HG03095 (cell line): Measurements from ENCODE around the gene TMEM208.

Experiments
- ATAC-seq: cut with Tn5 transposase; IDR thresholded peaks from one replicate; pipeline ENCODE4 v1.9.1; 2021; ENCODE audit warnings: moderate library complexity; ENCODE audit not compliant: unreplicated experiment

The TMEM208 gene

GRCh38 chr16:67207249-67208091 lies 19.5 kb upstream of the TMEM208 start:
- no peak for ATAC-seq

DNA sequence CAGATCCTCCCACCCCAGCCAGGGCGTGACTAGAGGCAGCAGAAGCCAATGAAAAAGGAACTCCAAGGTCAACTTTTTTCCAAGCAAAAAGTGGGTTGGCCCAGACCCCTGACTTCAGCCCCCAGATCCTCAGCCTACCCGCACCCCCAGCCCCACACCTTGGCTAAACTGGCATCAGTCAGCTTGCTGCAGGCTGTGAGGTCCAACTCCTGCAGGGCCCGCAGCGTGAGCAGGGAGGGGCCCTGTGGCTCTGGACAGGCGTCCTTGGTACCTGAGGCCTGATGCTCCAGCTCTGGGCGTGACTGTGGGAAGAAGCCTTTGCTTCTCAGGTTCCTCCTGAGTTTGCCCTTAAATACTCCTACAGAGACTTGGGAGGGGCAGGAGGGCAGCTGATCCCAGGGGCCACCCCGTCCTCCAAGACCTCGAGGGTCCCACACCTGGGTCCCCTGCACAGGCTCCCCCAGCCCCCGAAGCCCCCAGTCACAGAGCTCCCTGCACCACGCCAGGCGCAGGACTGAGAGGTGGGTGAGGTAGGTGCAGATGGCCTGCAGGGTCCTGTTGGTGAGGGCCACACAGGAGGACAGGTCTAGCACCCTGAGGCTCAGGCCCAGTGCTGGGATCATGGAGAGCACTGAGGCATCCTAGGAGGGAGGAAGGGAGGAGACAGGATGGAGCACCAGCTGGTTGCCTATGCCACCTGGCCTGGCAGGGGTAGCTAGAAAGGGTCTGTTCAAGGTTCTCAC lies 18.6 kb upstream of the TMEM208 start:
- ATAC-seq, result no peak

- ATAC-seq, result no peak
These were observed 17.4 kb upstream of the TMEM208 start for GRCh38 chr16:67209565-67209964.

- no peak for ATAC-seq
These were observed 16.6 kb upstream of the TMEM208 start for GRCh38 chr16:67210069-67210937.

GRCh38 chr16:67211674-67212073 lies 15.3 kb upstream of the TMEM208 start:
- no peak for ATAC-seq

- no peak for ATAC-seq
These were observed 14.2 kb upstream of the TMEM208 start for GRCh38 chr16:67212766-67213165.

DNA sequence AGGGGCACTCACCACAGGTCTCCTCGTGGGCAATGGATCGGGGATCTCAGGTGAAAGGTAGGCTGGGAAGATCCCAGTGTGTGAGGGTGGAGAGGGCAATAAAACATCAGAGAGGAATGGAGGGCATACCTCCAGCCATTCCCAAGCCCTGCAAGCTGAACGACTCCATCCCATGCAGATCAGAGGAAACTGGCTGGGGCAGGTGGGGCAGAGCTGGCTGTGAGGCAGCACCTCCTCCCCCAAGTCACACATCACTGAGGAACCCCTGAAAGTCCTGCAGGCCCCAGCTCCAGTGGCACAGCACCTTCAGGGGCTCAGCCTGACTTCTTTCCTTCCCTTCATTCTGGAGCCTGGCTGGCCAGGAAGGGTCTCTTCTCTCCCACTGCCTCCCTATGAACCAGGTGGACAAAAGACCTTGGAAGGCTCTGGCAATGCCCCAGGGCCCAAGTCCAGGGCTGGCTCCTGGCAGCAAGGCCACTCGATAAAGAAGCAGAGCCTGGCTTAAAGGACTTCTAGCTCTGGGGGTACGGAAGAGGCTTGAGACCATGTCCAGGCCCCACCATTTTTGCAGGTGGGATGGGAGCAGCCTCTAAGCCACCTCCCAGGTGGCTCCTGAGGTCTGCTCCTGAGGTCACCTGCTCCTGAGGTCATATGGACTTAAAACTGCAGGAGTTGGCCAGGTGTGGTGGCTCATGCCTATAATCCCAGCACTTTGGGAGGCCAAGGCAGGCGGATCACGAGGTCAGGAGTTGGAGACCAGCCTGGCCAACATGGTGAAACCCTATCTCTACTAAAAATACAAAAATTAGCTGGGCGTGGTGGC lies 13.5 kb upstream of the TMEM208 start:
- no peak for ATAC-seq

GRCh38 chr16:67215706-67216105 lies 11.2 kb upstream of the TMEM208 start:
- no peak for ATAC-seq

DNA sequence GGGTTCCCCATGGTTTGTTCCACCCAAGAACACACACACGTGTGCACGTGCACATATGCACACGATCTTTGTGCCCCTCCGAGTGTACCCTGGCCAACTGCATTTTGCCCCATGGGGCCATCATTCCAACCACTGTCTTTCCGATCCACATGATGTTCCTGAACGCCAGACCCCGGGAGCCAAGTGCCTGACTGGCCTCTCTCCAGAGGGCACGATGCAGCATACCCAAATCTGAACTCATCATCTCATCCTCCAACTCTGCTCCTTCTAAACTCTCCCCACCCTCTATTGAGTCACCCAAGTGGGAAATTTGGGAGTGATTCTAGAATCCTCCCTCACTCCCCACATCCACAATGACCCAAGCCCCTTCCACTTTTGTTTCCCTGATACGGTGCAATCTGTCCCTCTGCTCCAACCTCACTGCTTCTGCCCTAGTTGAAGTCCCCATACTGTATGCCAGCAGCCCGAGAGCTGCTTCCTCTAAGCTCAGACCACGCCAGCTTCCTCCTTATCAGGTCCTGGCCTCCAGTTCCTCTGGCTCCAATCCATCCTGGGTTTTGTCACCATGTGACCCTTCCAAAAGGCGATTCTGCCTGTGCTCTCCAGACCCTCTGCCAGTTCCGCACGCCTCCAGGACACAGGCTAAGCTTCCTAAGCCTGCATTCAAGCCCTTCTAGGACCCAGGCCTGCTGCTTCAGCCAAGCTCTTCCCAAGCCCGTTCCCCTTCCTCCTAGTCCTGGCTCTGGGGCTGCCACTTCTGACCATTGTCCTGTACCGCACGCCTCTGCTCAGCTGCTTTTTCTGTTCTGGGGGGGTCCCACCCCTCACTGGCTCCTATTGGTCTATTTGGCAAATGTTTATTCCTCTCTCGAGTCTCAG lies 10.1 kb upstream of the TMEM208 start:
- ATAC-seq, result no peak

DNA sequence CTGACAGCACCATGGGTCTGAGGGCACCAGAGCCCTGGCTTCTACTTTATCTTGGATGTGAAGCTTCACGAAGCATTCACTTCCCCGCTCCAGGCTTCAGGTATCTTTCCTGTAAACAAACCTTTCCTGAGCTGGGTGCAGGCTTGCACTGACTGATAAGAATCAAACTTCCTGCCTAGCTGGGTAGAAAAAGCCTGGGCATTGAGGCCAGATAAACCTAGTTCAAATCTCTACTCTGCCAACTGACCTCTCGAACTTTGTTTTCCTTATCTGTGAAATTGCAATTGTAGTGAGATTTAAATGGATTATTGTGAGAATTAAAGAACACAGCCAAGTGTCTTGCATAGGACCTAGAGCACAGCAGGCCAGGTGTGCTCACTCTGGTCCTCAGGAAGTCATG lies 2.9 kb upstream of the TMEM208 start:
- ATAC-seq, result no peak

DNA sequence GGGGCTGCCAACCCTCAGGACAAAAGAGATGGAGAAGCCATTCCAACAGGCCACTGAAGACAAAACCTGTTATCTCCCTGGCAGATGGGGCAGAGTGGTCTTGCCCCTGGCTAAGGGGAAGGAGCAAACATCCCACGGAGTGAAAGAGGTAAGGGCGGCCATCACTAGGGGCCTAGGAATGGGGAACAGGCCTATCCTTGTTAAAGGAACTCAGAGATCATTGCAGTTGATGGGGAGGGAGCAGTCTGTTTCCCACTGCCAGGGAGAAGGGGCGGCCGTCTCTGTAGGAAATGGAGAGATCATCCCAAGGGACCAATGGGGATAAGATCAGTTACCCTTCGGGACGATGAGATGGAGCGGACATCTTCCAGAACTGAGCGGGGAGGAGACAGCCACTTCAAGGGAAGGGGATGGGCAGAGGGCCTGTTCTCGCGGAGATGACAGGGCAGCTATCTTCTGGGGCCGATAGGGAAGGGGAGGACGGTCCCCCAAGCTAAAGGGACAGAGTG lies 581 bp upstream of the TMEM208 start:
- ATAC-seq, result no peak

DNA sequence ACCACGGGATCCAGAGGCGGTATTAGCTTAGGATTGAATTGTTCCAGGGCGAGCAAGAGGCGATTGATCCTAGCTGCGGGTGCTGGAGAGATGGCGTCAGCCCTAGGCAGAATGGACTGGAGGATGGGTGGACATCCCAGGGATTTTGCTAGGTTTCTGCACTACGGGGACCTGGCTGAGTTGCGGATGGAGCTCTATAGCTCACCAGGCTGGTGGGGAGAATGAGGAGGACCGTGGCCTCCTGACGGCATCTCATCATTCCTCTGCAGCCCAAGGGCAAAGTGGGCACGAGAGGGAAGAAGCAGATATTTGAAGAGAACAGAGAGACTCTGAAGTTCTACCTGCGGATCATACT lies 614 bp downstream of the TMEM208 start:
- ATAC-seq, result no peak

- no peak for ATAC-seq
These were observed 1.3 kb downstream of the TMEM208 start for GRCh38 chr16:67228034-67228785.

- no peak for ATAC-seq
These were observed 2.0 kb downstream of the TMEM208 start for GRCh38 chr16:67228905-67229304.

DNA sequence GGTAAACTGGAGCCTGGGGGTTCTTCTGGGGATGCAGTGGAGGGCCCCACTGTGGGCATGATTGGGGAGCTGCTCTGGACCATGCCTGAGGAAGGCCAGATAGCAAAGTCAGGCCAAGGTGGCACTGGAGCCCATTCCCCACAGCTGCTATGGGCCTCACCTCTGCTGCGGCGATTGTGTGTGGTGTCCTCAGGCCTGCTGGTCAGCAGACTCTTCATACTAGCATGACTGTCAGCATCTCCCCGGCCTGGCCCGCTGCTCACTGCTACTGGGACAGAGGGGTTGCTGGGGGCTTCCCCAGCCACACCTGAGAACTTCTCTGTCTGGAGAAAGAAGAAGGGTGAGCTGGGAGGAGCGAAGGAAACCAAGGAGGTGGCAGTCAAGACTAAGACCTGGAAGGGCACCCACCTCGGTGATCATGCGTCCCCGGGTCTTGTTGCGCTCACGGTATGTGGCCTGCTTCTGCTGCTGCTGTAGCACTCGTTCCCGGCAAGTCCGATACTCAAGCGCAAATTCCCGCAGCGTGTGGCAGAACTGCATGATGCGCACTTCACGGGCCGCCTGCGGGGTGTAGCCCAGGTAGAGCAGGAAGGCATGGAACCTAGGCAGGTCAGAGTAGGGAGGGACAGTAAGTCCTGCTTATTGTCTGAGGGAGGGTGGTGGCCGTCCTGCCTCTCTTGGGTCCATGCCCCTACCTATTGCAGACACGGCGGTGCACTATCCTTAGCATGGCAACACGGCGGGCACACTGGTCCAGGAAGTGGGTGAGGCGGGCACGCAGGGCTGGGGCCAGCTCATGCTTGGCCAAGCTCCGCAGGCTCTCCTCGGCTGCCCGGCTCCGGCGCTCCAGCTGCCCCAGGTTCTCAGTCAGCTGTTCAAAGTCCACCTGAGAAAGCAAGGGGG lies 3.2 kb downstream of the TMEM208 start:
- no peak for ATAC-seq

- ATAC-seq, result no peak
These were observed 4.1 kb downstream of the TMEM208 start for GRCh38 chr16:67230809-67231660.

- no peak for ATAC-seq
These were observed 6.7 kb downstream of the TMEM208 start for GRCh38 chr16:67233596-67233995.
